Lower lobe of right lung (tissue), 2 donors: Measurements from ENCODE around the gene TRIM52. TPM values are rescaled to one million over a fixed set of nuclear protein-coding genes. Genes with fewer than 3 reads are reported as not detected.

Source experiments
- ATAC-seq, 2 donors: fragments of 200-7000 bp; cut with Tn5 transposase; one replicate each; pipeline ENCODE4 v1.9.1; 2020 to 2022; ENCODE audit warnings: mild to moderate bottlenecking in 2 of 2, moderate library complexity in 2 of 2
- DNase-seq: peaks from one replicate; pipeline ENCODE4 v3.0.0-alpha.2; 2020
- H3K27ac ChIP-seq: fragments of 200-600 bp; one replicate; pipeline ENCODE4 v1.8.0; 2022
- H3K27me3 ChIP-seq: fragments of 200-600 bp; one replicate; pipeline ENCODE4 v1.8.0; 2022; ENCODE audit warnings: low read depth
- H3K36me3 ChIP-seq: fragments of 200-600 bp; one replicate; pipeline ENCODE4 v1.8.0; 2022; ENCODE audit warnings: mild to moderate bottlenecking
- H3K4me1 ChIP-seq: fragments of 200-600 bp; one replicate; pipeline ENCODE4 v1.8.0; 2022
- H3K4me3 ChIP-seq: fragments of 200-600 bp; one replicate; pipeline ENCODE4 v1.8.0; 2022; ENCODE audit warnings: mild to moderate bottlenecking
- H3K9me3 ChIP-seq: fragments of 200-600 bp; one replicate; pipeline ENCODE4 v1.8.0; 2022
- intact Hi-C: fragments of 100-400 bp; cut with DNase I; formaldehyde crosslinking; loops from one replicate; pipeline ENCODE4 v1.11.0; 2022
- total RNA-seq: library from RNA; stranded (reverse); fragmentation: NEBNext Ultra II Directional; extraction: Animal tissue kit (Norgen Biotek cat#: 25700); gene quantifications from one replicate; pipeline ENCODE4 v1.2.1, GENCODE V29; 2021
- TF ChIP-seq, protein P1 (sequence below): fragments of 200-600 bp; IDR thresholded peaks from one replicate; pipeline ENCODE4 v1.8.0; 2022; ENCODE audit warnings: antibody characterized with exemption, mild to moderate bottlenecking
- donor health status: DM: no; HTN: yes; CAD: no; lungs with severe emphysema.

The TRIM52 gene
- total RNA-seq, 1 donor from 2014 or later: 20.8 TPM

GRCh38 chr5:181220178-181220515, 40.8 kb downstream of the TRIM52 start:
- no peak overlapping the region for H3K27ac ChIP-seq
- H3K9me3 ChIP-seq: no peaks in the 10 kb centered on the region
- DNase-seq: no peak
- H3K4me3 ChIP-seq: no peak overlapping the region
- no peak for ATAC-seq
- TF ChIP-seq, protein P1, sequence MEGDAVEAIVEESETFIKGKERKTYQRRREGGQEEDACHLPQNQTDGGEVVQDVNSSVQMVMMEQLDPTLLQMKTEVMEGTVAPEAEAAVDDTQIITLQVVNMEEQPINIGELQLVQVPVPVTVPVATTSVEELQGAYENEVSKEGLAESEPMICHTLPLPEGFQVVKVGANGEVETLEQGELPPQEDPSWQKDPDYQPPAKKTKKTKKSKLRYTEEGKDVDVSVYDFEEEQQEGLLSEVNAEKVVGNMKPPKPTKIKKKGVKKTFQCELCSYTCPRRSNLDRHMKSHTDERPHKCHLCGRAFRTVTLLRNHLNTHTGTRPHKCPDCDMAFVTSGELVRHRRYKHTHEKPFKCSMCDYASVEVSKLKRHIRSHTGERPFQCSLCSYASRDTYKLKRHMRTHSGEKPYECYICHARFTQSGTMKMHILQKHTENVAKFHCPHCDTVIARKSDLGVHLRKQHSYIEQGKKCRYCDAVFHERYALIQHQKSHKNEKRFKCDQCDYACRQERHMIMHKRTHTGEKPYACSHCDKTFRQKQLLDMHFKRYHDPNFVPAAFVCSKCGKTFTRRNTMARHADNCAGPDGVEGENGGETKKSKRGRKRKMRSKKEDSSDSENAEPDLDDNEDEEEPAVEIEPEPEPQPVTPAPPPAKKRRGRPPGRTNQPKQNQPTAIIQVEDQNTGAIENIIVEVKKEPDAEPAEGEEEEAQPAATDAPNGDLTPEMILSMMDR: no peak
- no peaks in the 10 kb centered on the region for H3K27me3 ChIP-seq
- intact Hi-C loops: no loop called here
- H3K36me3 ChIP-seq: no peaks in the 10 kb centered on the region
- peaks cover 54% of the 10 kb centered on the region for H3K4me1 ChIP-seq

DNA sequence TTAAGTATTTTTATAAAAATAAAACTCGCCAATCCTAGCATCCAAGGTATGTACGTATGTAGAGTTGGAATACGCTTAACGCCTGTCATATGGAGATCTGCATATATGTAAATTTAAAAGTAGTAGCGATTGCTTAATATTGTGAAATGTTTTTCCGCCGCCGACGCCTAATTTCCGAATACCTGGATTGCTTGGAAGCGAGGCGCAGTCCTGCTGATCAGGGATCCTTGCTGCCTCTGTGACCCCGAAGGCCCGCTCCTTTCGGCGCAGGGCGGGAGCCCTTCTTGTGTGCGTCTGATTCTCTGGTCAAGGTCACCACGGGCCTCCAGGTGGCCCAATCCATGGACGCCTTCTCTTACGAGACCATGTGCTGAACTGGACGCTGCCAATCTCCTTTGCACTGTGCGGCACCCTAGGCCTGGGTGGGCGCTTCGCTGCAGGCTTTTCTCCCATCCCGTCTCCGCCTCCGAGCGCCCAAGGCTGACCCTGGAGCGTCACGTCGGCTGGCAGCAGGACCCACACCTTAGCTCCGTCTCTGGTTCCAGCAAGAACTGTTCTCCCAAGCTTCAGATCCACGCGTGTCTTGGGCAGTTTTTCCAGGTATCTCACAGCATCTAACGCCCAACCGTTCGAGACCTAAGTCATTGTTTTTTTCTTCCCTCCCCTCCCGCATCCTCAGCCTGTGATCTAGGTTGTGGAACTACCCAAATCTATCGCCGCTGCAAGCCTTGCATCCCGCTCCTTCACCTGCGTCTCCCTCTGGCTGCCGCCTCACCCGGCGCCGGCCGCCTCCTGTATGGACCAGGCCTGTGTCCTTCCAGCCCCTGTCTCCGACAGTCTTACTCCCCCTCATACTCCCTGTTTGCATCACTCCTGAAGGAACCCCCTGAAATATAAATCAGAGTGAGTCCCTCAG, 41.4 kb downstream of the TRIM52 start:
- TF ChIP-seq, protein P1: no peak
- H3K4me1 ChIP-seq: peaks cover 50% of the 10 kb centered on the region
- H3K27ac ChIP-seq: no peak overlapping the region
- no peaks in the 10 kb centered on the region for H3K9me3 ChIP-seq
- intact Hi-C loops: no loop called here
- H3K36me3 ChIP-seq: no peaks in the 10 kb centered on the region
- H3K27me3 ChIP-seq: no peaks in the 10 kb centered on the region
- no peak overlapping the region for H3K4me3 ChIP-seq
- ATAC-seq (no peak), DNase-seq (no peak)

DNA sequence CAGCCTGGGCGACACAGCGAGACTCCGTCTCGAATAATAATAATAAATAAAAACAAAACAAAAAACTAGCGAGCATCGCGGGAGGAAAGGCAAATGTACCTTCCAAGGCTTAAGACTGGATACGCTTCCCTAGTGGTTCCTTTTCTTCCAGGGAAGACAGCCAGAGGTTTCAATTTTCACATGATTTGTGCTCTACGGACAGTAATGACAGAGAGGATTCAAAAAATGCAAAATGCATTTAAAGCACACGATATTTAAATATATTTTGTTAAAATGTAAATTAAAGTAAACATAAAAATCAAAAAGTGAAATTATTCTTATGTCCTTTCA, 42.2 kb downstream of the TRIM52 start:
- H3K27ac ChIP-seq: peak overlapping the region; percentile 54
- H3K9me3 ChIP-seq: no peaks in the 10 kb centered on the region
- DNase-seq (no peak), ATAC-seq (no peak)
- H3K36me3 ChIP-seq: no peaks in the 10 kb centered on the region
- peak overlapping the region; percentile 55 for H3K4me3 ChIP-seq
- H3K27me3 ChIP-seq: no peaks in the 10 kb centered on the region
- TF ChIP-seq, protein P1: no peak
- peaks cover 44% of the 10 kb centered on the region for H3K4me1 ChIP-seq
- intact Hi-C loops: no loop called here

DNA sequence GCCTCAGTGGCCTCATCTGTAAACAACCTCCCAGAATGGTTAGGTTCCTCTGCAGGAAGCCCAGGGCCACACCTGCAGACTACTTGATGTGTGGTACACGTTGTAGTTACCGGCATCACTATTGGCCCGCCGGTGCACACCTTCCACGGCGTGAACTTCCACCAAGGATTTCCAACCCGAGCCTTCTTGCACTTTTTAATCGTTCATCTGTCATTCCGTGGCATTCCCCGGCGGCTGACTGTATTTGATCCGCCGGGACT, 43.2 kb downstream of the TRIM52 start:
- no peaks in the 10 kb centered on the region for H3K27me3 ChIP-seq
- H3K27ac ChIP-seq: peak overlapping the region; percentile 54
- DNase-seq: no peak
- peak; percentile 1 to 3 for ATAC-seq
- no peaks in the 10 kb centered on the region for H3K9me3 ChIP-seq
- intact Hi-C loops: no loop called here
- H3K4me1 ChIP-seq: peaks cover 43% of the 10 kb centered on the region
- H3K36me3 ChIP-seq: no peaks in the 10 kb centered on the region
- H3K4me3 ChIP-seq: peak overlapping the region; percentile 55
- TF ChIP-seq, protein P1: no peak

DNA sequence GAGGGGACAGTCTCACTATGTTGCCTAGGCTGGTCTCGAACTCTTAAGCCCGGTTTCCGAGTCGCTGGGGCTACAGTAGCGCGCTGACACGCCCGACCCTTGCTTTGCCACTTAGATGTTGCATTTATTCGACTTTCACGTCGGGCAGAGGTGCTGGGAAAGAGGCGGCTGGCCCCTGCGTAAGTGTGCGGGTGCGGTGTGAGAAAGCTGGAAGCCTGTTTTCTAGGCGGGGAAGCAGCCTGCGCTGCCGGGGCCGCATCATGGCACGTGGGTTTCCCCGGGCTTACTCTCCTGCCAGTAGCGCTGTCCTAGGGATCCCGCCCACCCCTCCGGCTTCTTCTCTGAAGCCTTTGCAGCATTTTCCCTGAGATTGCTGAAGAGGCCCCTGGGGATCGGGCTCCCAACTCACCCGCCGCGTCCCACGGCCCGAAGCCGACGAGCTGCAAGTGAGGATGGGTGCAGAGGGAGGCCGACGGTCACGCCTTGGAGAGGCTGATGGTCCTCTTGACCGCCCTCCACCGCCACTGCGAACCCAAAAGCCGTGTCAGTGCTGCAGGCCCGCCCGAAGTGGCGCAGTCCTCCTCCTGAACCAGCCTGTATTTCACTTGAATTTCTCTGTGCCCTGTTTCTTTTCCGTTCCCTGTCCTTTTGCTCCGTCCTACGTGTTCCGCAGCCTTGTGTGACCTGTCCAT, 43.7 kb downstream of the TRIM52 start:
- Histone ChIP-seq H3K27me3 (no peaks in the 10 kb centered on the region), H3K9me3 (no peaks in the 10 kb centered on the region), H3K36me3 (no peaks in the 10 kb centered on the region), H3K27ac (peak overlapping the region; percentile 54), H3K4me3 (peak overlapping the region; percentile 55), H3K4me1 (peaks cover 40% of the 10 kb centered on the region)
- TF ChIP-seq, protein P1: no peak
- DNase-seq (peak; percentile 61), ATAC-seq (peak; percentile 40 to 44)
- intact Hi-C loops: no loop called here
